Loucy (cell line): ENCODE results near the gene SIAH2.

Experiments used
- CTCF ChIP-seq: fragments of 200-600 bp; sonication (generic); conservative IDR thresholded peaks from 2 replicates; pipeline ENCODE4 v1.5.1; 2014; ENCODE audit warnings: mild to moderate bottlenecking, antibody characterized with exemption, low read length
- EZH2phosphoT487 ChIP-seq: fragments of 200-600 bp; IDR thresholded peaks from 2 replicates; pipeline ENCODE4 v1.6.1; 2018; ENCODE audit warnings: antibody characterized with exemption, mild to moderate bottlenecking, moderate library complexity, borderline replicate concordance

GRCh38 chr3:150723946-150724345, 39.0 kb downstream of the SIAH2 start:
- TF ChIP-seq CTCF (no peak), EZH2phosphoT487 (no peak)
